ENCODE measurements around the gene CASK.

GRCh38 chrX:41932885-41933284, 9.5 kb upstream of the CASK start:
- no peak for TF ChIP-seq POLR2A (IDR thresholded peaks at IDR 0.05; ENCODE audit: extremely low read depth, insufficient read length)
- no peak for TF ChIP-seq CTCF (IDR thresholded peaks at IDR 0.05; ENCODE audit: low read depth, low read length)
- no peak for TF ChIP-seq MAX (IDR thresholded peaks at IDR 0.05; ENCODE audit: low read depth, low read length)
